SK-N-SH treated with all-trans-retinoic acid at 6 μM for 48 hours (cell line): ENCODE data around the gene SLC17A3.

Experiments
- ATAC-seq: fragments of 200-7000 bp; cut with Tn5 transposase; 3 replicates; pipeline ENCODE4 v1.9.1; 2020; ENCODE audit warnings: mild to moderate bottlenecking, moderate library complexity
- ARNTL ChIP-seq: fragments of 450-650 bp; formaldehyde crosslinking; IDR thresholded peaks from 2 replicates; pipeline ENCODE4 v1.5.0; 2020; ENCODE audit warnings: low read depth, mild to moderate bottlenecking, moderate library complexity, borderline replicate concordance
- BACH2 ChIP-seq: fragments of 250-450 bp; sonication (Bioruptor Pico); IDR thresholded peaks from 2 replicates; pipeline ENCODE4 v1.9.0; 2021; ENCODE audit warnings: mild to moderate bottlenecking, borderline replicate concordance
- CREB5 ChIP-seq: fragments of 250-450 bp; sonication (Bioruptor Pico); IDR thresholded peaks from 2 replicates; pipeline ENCODE4 v1.5.1; 2020; ENCODE audit warnings: low read depth, mild to moderate bottlenecking, moderate library complexity
- CSDC2 ChIP-seq: fragments of 250-450 bp; sonication (Bioruptor Pico); IDR thresholded peaks from 2 replicates; pipeline ENCODE4 v1.5.0; 2020; ENCODE audit warnings: mild to moderate bottlenecking, moderate library complexity
- ESRRG ChIP-seq: fragments of 250-450 bp; sonication (Bioruptor Pico); IDR thresholded peaks from 2 replicates; pipeline ENCODE4 v1.6.1; 2021; ENCODE audit warnings: mild to moderate bottlenecking
- GLIS3 ChIP-seq: fragments of 250-450 bp; sonication (Bioruptor Pico); IDR thresholded peaks from 2 replicates; pipeline ENCODE4 v1.5.0; 2020; ENCODE audit warnings: mild to moderate bottlenecking, moderate library complexity
- ISL1 ChIP-seq: fragments of 250-450 bp; sonication (Bioruptor Pico); IDR thresholded peaks from 2 replicates; pipeline ENCODE4 v2.1.2; 2022; ENCODE audit warnings: mild to moderate bottlenecking, moderate library complexity
- OSR1 ChIP-seq: fragments of 250-450 bp; sonication (Bioruptor Pico); IDR thresholded peaks from 2 replicates; pipeline ENCODE4 v1.8.0; 2022; ENCODE audit warnings: moderate library complexity, mild to moderate bottlenecking, inconsistent platforms
- PATZ1 ChIP-seq: fragments of 250-450 bp; sonication (Bioruptor Pico); IDR thresholded peaks from 2 replicates; pipeline ENCODE4 v1.8.0; 2020; ENCODE audit warnings: mild to moderate bottlenecking, moderate library complexity, borderline replicate concordance
- PPARA ChIP-seq: fragments of 250-450 bp; sonication (Bioruptor Pico); IDR thresholded peaks from 2 replicates; pipeline ENCODE4 v1.5.0; 2020; ENCODE audit warnings: mild to moderate bottlenecking, borderline replicate concordance
- RARB ChIP-seq: fragments of 250-450 bp; sonication (Bioruptor Pico); IDR thresholded peaks from 2 replicates; pipeline ENCODE4 v1.8.0; 2021; ENCODE audit warnings: mild to moderate bottlenecking, moderate library complexity
- SNAI2 ChIP-seq: fragments of 250-450 bp; sonication (Bioruptor Pico); IDR thresholded peaks from 2 replicates; pipeline ENCODE4 v1.5.0; 2020; ENCODE audit warnings: mild to moderate bottlenecking, moderate library complexity
- TCF4 ChIP-seq: fragments of 250-450 bp; sonication (Bioruptor Pico); IDR thresholded peaks from 2 replicates; pipeline ENCODE4 v1.8.0; 2021; ENCODE audit warnings: mild to moderate bottlenecking, moderate library complexity, borderline replicate concordance
- TOX ChIP-seq: fragments of 250-450 bp; sonication (Bioruptor Pico); IDR thresholded peaks from 2 replicates; pipeline ENCODE4 v1.8.0; 2021; ENCODE audit warnings: mild to moderate bottlenecking, moderate library complexity, borderline replicate concordance
- TSHZ2 ChIP-seq: fragments of 250-450 bp; sonication (Bioruptor Pico); IDR thresholded peaks from 2 replicates; pipeline ENCODE4 v1.5.0; 2020; ENCODE audit warnings: mild to moderate bottlenecking, moderate library complexity
- ZC3H10 ChIP-seq: fragments of 250-450 bp; sonication (Bioruptor Pico); IDR thresholded peaks from 2 replicates; pipeline ENCODE4 v1.5.1; 2021; ENCODE audit warnings: mild to moderate bottlenecking, moderate library complexity
- ZFP30 ChIP-seq: fragments of 450-650 bp; formaldehyde crosslinking; IDR thresholded peaks from 2 replicates; pipeline ENCODE4 v1.5.0; 2022; ENCODE audit warnings: mild to moderate bottlenecking, moderate library complexity
- ZNF565 ChIP-seq: fragments of 450-650 bp; formaldehyde crosslinking; conservative IDR thresholded peaks from 2 replicates; pipeline ENCODE4 v1.5.0; 2020; ENCODE audit warnings: low read depth, mild to moderate bottlenecking, moderate library complexity
- ZNF70 ChIP-seq: fragments of 450-650 bp; formaldehyde crosslinking; IDR thresholded peaks from 2 replicates; pipeline ENCODE4 v1.5.0; 2020; ENCODE audit warnings: mild to moderate bottlenecking, moderate library complexity
- ZNF8 ChIP-seq: fragments of 450-650 bp; formaldehyde crosslinking; IDR thresholded peaks from 2 replicates; pipeline ENCODE4 v1.5.0; 2020; ENCODE audit warnings: mild to moderate bottlenecking, moderate library complexity

The SLC17A3 gene

GRCh38 chr6:25889877-25890853 lies 16.1 kb upstream of the SLC17A3 start:
- TF ChIP-seq ZNF8 (no peak), SNAI2 (CRISPR knock-in tag) (no peak), TOX (no peak), PPARA (CRISPR knock-in tag) (no peak), RARB (no peak), CSDC2 (CRISPR knock-in tag) (no peak), CREB5 (no peak), ZFP30 (no peak), BACH2 (CRISPR knock-in tag) (no peak), TCF4 (CRISPR knock-in tag) (no peak), OSR1 (no peak), ZNF565 (no peak), ESRRG (no peak), TSHZ2 (CRISPR knock-in tag) (no peak), GLIS3 (CRISPR knock-in tag) (no peak), ARNTL (CRISPR knock-in tag) (no peak)
- peak; percentile 88 for ATAC-seq

- no peak for TF ChIP-seq ZC3H10 (CRISPR knock-in tag)
- ATAC-seq, result no peak
These were observed 14.6 kb upstream of the SLC17A3 start for GRCh38 chr6:25888626-25889025.

GRCh38 chr6:25886066-25886465 lies 12.0 kb upstream of the SLC17A3 start:
- no peak for ATAC-seq

GRCh38 chr6:25883991-25884390 lies 9.9 kb upstream of the SLC17A3 start:
- ATAC-seq, result no peak

More at GRCh38 chr6:25886066-25886465, 12.0 kb upstream of the SLC17A3 start:
- TF ChIP-seq ZNF8, result no peak
- TF ChIP-seq PATZ1 (CRISPR knock-in tag), result no peak

More at GRCh38 chr6:25883991-25884390, 9.9 kb upstream of the SLC17A3 start:
- TF ChIP-seq ZNF70 (no peak), ISL1 (CRISPR knock-in tag) (0 out of 2 replicates have a peak, but pooled peaks have one; percentile 27), CREB5 (no peak), PPARA (CRISPR knock-in tag) (no peak)
